Vagina (tissue), 2 donors: Measurements from ENCODE around the gene ADAMTSL3. TPM values are rescaled to one million over a fixed set of nuclear protein-coding genes. Genes with fewer than 3 reads are reported as not detected.
A peak's percentile ranks its signal among the peaks of the same experiment; 100 is the strongest.

Experiments
- DNase-seq, 2 donors: peaks; one replicate each; pipeline ENCODE4 v3.0.0-alpha.2; 2017; ENCODE audit errors: extremely low spot score in 2 of 2
- H3K27ac ChIP-seq: fragments of 200-600 bp; sonication (generic); one replicate; pipeline ENCODE4 v1.5.1; 2019
- H3K27me3 ChIP-seq: fragments of 200-600 bp; sonication (generic); one replicate; pipeline ENCODE4 v1.5.1; 2019
- H3K36me3 ChIP-seq, 2 donors: fragments of 200-600 bp; sonication (generic); one replicate each; pipeline ENCODE4 v1.5.1; 2017 to 2019
- H3K4me1 ChIP-seq: fragments of 200-600 bp; sonication (generic); one replicate; pipeline ENCODE4 v1.5.1; 2019
- H3K4me3 ChIP-seq, 2 donors: fragments of 200-600 bp; sonication (generic); 1 replicate in 1 of 2; 2 replicates in 1 of 2; pipeline ENCODE4 v1.5.1; 2016 to 2019
- H3K9me3 ChIP-seq: fragments of 200-600 bp; sonication (generic); one replicate; pipeline ENCODE4 v1.5.1; 2019
- CTCF ChIP-seq, 3 experiments: fragments of 450-650 bp in 2 of 3; fragments of 200-600 bp in 1 of 3; sonication (generic) in 1 of 3; IDR thresholded peaks; one replicate each; pipeline ENCODE4 v1.5.1; 2017 to 2019; ENCODE audit warnings: antibody characterized with exemption in 3 of 3, mild to moderate bottlenecking in 2 of 3, moderate library complexity in 2 of 3
- POLR2A ChIP-seq, 2 donors: fragments of 450-650 bp; IDR thresholded peaks; one replicate each; pipeline ENCODE4 v1.6.1; 2017; ENCODE audit warnings: antibody characterized with exemption in 2 of 2, mild to moderate bottlenecking in 2 of 2, moderate library complexity in 2 of 2
- POLR2AphosphoS5 ChIP-seq, 2 donors: sonication (generic); formaldehyde crosslinking; IDR thresholded peaks; one replicate each; pipeline ENCODE4 v1.9.0; 2017; ENCODE audit warnings: antibody characterized with exemption in 2 of 2, mild to moderate bottlenecking in 2 of 2, low read depth in 1 of 2; ENCODE audit not compliant: insufficient read depth in 1 of 2
- intact Hi-C: fragments of 100-400 bp; cut with DNase I; formaldehyde crosslinking; loops from one replicate; pipeline ENCODE4 v1.15.1; 2023
- total RNA-seq: library from RNA; depleted of rRNA; stranded (reverse); fragments of >200 nt; gene quantifications from one replicate; pipeline ENCODE4 v1.2.3, GENCODE V29; 2016

The ADAMTSL3 gene
- total RNA-seq, 1 donor from 2014 or later: 4.2 TPM

GRCh38 chr15:83651541-83651940, 2.4 kb upstream of the ADAMTSL3 start:
- Histone ChIP-seq H3K9me3 (no peaks in the 10 kb centered on the region), H3K36me3 (no peaks in the 10 kb centered on the region), H3K4me1 (peaks cover 15% of the 10 kb centered on the region), H3K4me3 (no peak overlapping the region), H3K27me3 (no peaks in the 10 kb centered on the region), H3K27ac (no peak overlapping the region)
- intact Hi-C loops: no loop called here
- TF ChIP-seq POLR2A (IDR thresholded peaks at IDR 0.05) (no peak), CTCF (IDR thresholded peaks at IDR 0.05) (no peak), POLR2AphosphoS5 (IDR thresholded peaks at IDR 0.05; ENCODE audit: insufficient read depth in 1 of 2, low read depth in 1 of 2) (no peak)
- no peak for DNase-seq

DNA sequence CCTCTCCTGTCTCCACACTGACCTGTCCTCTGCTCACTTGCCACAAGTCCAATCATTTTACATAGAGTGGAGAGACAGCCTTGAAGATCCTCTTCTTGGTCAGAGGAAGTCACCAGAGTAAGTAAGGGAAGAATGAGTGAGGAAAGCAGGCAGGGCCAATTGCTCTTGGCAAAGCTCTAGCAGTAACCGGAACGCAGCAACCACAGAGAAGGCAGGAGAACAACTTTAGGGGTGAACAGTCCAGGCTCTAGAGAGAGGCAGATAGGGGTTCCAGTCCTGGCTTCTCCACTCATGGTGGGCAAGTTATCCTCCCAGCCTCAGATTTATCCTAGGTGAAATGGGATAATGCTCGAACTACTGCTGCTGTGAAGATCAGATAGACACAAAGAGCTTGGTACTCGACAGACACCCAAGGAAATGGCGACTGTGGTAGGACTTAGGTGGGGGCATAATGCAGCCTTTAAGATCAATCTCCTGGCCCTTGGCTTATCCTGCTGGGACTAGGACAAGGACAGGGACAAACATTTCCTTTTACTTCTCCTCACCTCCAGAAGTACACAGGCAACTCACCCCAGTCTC, 1.2 kb upstream of the ADAMTSL3 start:
- Histone ChIP-seq H3K9me3 (no peaks in the 10 kb centered on the region), H3K4me3 (no peak overlapping the region), H3K4me1 (peaks cover 15% of the 10 kb centered on the region), H3K27ac (no peak overlapping the region), H3K36me3 (no peaks in the 10 kb centered on the region), H3K27me3 (no peaks in the 10 kb centered on the region)
- TF ChIP-seq POLR2AphosphoS5 (IDR thresholded peaks at IDR 0.05; ENCODE audit: insufficient read depth in 1 of 2, low read depth in 1 of 2) (no peak), CTCF (IDR thresholded peaks at IDR 0.05) (no peak), POLR2A (IDR thresholded peaks at IDR 0.05) (no peak)
- intact Hi-C loops: no loop called here
- DNase-seq: no peak

- H3K27me3 ChIP-seq: no peaks in the 10 kb centered on the region
- DNase-seq: no peak
- intact Hi-C loops: no loop called here
Observed at GRCh38 chr15:83653288-83653638, 660 bp upstream of the ADAMTSL3 start.

DNA sequence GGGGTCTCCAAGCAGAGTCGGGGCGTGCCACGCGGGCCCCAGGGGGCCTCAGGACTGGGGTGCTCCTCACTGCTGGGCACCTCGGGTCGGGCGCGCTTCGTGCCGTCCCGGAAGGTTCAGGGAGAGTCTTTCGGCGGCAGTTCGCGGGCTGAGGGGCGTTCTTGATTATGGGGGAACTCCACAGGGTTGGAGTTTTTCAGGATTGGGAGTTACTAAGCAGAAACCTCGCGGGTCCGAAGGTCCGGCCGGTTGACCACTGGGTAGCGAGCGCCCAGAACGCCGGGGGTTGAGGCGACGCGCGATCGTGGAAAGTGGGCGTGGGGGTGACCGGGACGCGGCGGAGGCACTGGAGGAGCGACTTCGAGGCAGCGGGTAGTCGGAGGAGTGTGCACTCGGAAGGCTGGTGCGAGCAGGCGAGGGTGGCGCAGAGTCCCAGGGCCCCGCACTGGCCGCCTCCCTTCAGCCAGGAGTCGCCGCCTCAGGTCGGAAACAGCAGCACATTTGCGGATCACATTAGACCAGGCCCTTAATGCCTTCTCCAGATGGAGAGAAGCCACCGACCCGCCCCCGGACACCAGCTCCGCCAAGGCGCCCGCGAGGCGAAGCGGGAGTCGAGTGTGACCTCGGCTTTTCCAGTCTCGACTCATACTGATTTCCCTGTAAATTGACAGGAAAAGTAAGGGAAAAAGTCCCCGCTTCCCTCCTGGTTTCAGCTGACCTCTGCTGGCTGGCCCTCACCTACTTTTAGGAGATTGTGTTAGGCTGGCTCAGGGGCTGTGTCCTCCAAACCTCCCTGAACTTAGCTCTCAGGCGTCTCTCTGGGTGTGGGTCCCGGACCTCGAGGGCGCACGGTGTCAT, 685 bp downstream of the ADAMTSL3 start:
- Histone ChIP-seq H3K27ac (no peak overlapping the region), H3K27me3 (no peaks in the 10 kb centered on the region), H3K4me3 (peak overlapping the region; percentile 44 to 58), H3K9me3 (no peaks in the 10 kb centered on the region), H3K4me1 (peaks cover 22% of the 10 kb centered on the region), H3K36me3 (no peaks in the 10 kb centered on the region)
- TF ChIP-seq POLR2AphosphoS5 (IDR thresholded peaks at IDR 0.05; ENCODE audit: insufficient read depth in 1 of 2, low read depth in 1 of 2) (peak in 1 of 2 donors; percentile 22), POLR2A (IDR thresholded peaks at IDR 0.05) (no peak), CTCF (IDR thresholded peaks at IDR 0.05) (no peak)
- intact Hi-C loops: loop anchor here (5.0 kb wide), 1 partner anchor 47 kb away; no protein-coding TSS in a partner anchor
- DNase-seq: no peak

More at GRCh38 chr15:83653288-83653638, 660 bp upstream of the ADAMTSL3 start:
- Histone ChIP-seq H3K4me1 (peaks cover 20% of the 10 kb centered on the region), H3K4me3 (peak overlapping the region; percentile 44 to 58), H3K27ac (peak overlapping the region; percentile 44), H3K36me3 (no peaks in the 10 kb centered on the region), H3K9me3 (no peaks in the 10 kb centered on the region)
- no peak for TF ChIP-seq POLR2A (IDR thresholded peaks at IDR 0.05)
- TF ChIP-seq CTCF (IDR thresholded peaks at IDR 0.05): no peak
- TF ChIP-seq POLR2AphosphoS5 (IDR thresholded peaks at IDR 0.05; ENCODE audit: insufficient read depth in 1 of 2, low read depth in 1 of 2): no peak

DNA sequence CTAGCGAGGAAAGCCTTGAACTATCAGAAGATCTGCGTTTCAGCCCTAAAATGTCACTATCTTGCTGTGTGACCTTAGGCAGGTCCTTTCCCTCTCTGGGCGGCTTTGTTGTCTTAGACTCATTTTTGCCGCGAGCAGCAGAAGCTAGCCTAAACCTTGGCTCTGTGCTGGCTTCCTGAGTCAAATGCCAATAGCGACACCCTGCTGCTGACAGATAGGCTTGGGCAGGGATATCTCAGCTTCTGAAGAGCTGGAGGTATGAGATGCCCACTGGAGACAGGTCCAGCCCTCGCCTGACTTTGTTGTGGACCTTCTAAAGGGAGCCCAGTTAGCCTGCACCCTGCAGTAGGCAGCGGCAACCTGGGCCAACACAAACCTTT, 1.3 kb downstream of the ADAMTSL3 start:
- no peak for DNase-seq
- Histone ChIP-seq H3K27me3 (no peaks in the 10 kb centered on the region), H3K27ac (no peak overlapping the region), H3K4me3 (peak overlapping the region; percentile 44 to 58), H3K4me1 (peaks cover 22% of the 10 kb centered on the region), H3K9me3 (no peaks in the 10 kb centered on the region), H3K36me3 (no peaks in the 10 kb centered on the region)
- TF ChIP-seq POLR2AphosphoS5 (IDR thresholded peaks at IDR 0.05; ENCODE audit: insufficient read depth in 1 of 2, low read depth in 1 of 2) (no peak), POLR2A (IDR thresholded peaks at IDR 0.05) (no peak), CTCF (IDR thresholded peaks at IDR 0.05) (no peak)
- intact Hi-C loops: loop anchor here (5.0 kb wide), 1 partner anchor 48 kb away; no protein-coding TSS in a partner anchor
